ENCODE measurements around the gene PQBP1. TPM values are rescaled to one million over a fixed set of nuclear protein-coding genes. Genes with fewer than 3 reads are reported as not detected.
A peak's percentile ranks its signal among the peaks of the same experiment; 100 is the strongest.

The PQBP1 gene
- total RNA-seq, 1 experiment from 2014 or later, result 74.5 TPM

- Histone ChIP-seq H3K27ac (no peak overlapping the region), H3K4me3 (no peak overlapping the region), H3K27me3 (replicated peaks) (no peaks in the 10 kb centered on the region), H3K36me3 (0 out of 2 replicates have a peak, but pooled peaks cover 7% of the 10 kb centered on the region), H3K4me1 (replicated peaks) (peaks cover 14% of the 10 kb centered on the region), H3K9me3 (replicated peaks) (no peaks in the 10 kb centered on the region)
- no peak for DNase-seq (ENCODE audit: low read depth in 1 of 2, low spot score in 2 of 2)
Observed at GRCh38 chrX:48919947-48920717, 22.4 kb downstream of the PQBP1 start.

DNA sequence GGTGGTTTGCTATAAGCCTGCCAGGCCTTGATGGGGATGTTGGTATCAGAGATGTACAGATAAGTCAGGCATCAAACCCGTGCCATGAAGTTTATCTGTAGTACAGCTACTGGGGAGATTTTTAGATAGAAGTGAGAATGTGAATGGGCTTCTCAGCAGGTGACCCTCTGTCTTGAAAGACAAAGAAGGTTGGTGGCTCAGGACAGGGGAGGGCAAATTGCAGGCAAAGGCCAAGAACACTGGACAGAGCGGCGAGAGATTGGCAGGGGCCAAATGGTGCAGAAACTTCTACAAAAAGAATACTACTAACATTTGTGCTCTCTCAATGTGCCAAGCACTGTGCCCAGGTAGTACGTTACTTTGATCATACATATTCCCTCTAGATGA lies 23.0 kb downstream of the PQBP1 start:
- no peaks in the 10 kb centered on the region for H3K9me3 ChIP-seq (replicated peaks)
- no peaks in the 10 kb centered on the region for H3K27me3 ChIP-seq (replicated peaks)
- H3K4me3 ChIP-seq, result no peak overlapping the region
- 0 out of 2 replicates have a peak, but pooled peaks cover 9% of the 10 kb centered on the region for H3K36me3 ChIP-seq
- no peak overlapping the region for H3K27ac ChIP-seq
- no peak for DNase-seq (ENCODE audit: low read depth in 1 of 2, low spot score in 2 of 2)
- H3K4me1 ChIP-seq (replicated peaks), result peaks cover 14% of the 10 kb centered on the region

DNA sequence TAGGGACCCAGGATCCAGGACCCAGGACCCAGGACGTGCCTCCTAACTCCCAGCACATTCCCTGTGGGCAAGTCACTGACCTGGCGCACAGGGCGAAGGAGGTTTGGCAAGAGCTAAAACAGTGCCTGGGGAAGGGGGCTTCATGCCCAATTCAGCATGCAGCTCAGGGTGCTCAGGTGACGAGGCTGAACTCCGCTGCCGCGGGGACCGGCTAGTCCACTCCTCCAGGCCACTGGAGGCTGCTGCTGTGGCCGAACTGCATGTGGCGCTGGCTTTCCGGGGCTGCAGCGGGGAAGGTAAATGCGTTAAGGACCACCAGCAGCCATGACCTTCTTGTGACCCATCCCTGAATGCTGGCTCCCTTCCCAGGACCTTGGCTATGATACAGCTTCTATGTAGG lies 26.0 kb downstream of the PQBP1 start:
- H3K9me3 ChIP-seq (replicated peaks), result no peaks in the 10 kb centered on the region
- H3K36me3 ChIP-seq, result 0 out of 2 replicates have a peak, but pooled peaks cover 9% of the 10 kb centered on the region
- H3K4me3 ChIP-seq, result no peak overlapping the region
- H3K4me1 ChIP-seq (replicated peaks), result peaks cover 7% of the 10 kb centered on the region; the same call in 1 of the 2 replicates
- no peaks in the 10 kb centered on the region for H3K27me3 ChIP-seq (replicated peaks)
- DNase-seq (ENCODE audit: low read depth in 1 of 2, low spot score in 2 of 2), result no peak
- H3K27ac ChIP-seq, result no peak overlapping the region

DNA sequence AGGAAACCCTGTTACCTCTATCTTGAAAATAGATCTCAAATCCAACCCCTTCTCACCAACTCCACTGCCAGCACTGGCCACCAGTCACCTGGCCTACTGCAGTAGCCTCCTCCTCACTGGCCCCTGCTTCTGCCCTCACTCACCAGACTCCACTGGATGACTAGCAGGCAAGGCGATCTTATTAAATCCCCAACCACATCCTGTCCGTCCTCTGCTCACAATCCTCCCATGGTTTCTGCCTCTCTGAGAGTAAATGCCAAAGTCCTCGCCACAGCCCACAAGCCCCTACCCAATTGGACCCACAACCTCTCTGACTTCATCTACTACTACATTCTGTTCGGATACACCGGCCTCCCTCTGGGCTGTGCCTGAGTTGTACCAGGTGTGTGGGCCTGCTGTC lies 26.5 kb downstream of the PQBP1 start:
- 0 out of 2 replicates have a peak, but pooled peaks cover 9% of the 10 kb centered on the region for H3K36me3 ChIP-seq
- peaks cover 7% of the 10 kb centered on the region; the same call in 1 of the 2 replicates for H3K4me1 ChIP-seq (replicated peaks)
- H3K4me3 ChIP-seq, result no peak overlapping the region
- H3K27ac ChIP-seq, result no peak overlapping the region
- H3K9me3 ChIP-seq (replicated peaks), result no peaks in the 10 kb centered on the region
- no peaks in the 10 kb centered on the region for H3K27me3 ChIP-seq (replicated peaks)
- DNase-seq (ENCODE audit: low read depth in 1 of 2, low spot score in 2 of 2), result no peak

DNA sequence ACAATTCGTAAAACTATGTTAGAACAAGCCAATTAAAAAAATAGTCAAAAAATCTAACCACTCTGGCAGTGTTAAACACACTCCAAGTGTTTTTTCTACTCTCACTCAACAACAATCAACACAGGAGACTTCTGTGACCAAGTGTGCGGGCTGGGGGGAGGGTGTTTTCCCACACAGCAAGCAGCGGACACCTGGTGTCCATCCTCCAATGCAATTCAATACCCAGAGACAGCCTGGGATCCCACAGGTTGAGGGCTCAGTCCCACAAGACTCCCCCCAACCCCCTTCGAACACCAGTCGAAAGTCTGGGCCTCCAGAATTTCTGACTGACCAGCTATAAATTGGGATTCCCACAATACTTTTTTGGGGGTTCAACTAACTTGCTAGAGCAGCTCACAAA lies 29.4 kb downstream of the PQBP1 start:
- peaks cover 12% of the 10 kb centered on the region; the same call in 1 of the 2 replicates for H3K36me3 ChIP-seq
- DNase-seq (ENCODE audit: low read depth in 1 of 2, low spot score in 2 of 2), result no peak
- no peaks in the 10 kb centered on the region for H3K9me3 ChIP-seq (replicated peaks)
- no peak overlapping the region for H3K27ac ChIP-seq
- H3K4me3 ChIP-seq, result no peak overlapping the region
- no peaks in the 10 kb centered on the region for H3K27me3 ChIP-seq (replicated peaks)
- no peaks in the 10 kb centered on the region for H3K4me1 ChIP-seq (replicated peaks)

DNA sequence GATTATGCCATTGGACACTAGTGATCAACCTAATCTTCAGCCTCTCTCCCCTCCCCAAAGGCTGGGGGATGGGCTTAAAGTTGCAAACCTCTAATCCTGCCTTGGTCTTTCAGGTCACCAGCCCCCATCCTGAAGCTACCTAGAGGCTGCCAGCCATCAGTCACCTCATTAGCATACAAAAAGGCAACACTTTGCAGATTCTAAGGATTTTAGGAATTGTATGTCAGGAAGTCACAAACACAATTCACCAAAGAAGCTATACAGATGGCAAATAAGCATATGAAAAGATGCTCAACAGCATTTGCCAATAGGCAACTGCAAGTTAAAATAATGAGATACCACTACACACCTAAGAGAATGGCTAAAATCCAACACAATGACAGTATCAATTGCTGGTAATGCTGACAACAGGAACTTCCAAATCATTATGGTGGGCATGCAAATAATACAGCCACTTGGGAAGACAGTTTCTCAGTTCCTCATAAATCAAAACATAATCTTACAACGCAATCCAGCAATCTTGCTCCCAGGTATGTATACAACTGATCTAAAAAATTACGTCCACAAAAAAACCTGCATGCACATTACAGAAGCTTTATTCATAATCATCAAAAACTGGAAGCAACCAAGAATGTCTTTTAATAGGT lies 30.1 kb downstream of the PQBP1 start:
- no peaks in the 10 kb centered on the region for H3K9me3 ChIP-seq (replicated peaks)
- no peak for DNase-seq (ENCODE audit: low read depth in 1 of 2, low spot score in 2 of 2)
- H3K27me3 ChIP-seq (replicated peaks), result no peaks in the 10 kb centered on the region
- no peak overlapping the region for H3K4me3 ChIP-seq
- no peak overlapping the region for H3K27ac ChIP-seq
- peaks cover 10% of the 10 kb centered on the region; the same call in 1 of the 2 replicates for H3K36me3 ChIP-seq
- H3K4me1 ChIP-seq (replicated peaks), result no peaks in the 10 kb centered on the region

- H3K36me3 ChIP-seq, result peaks cover 8% of the 10 kb centered on the region
- DNase-seq (ENCODE audit: low read depth in 1 of 2, low spot score in 2 of 2), result no peak
- H3K27ac ChIP-seq, result no peak overlapping the region
Observed at GRCh38 chrX:48933757-48934156, 36.0 kb downstream of the PQBP1 start.

DNA sequence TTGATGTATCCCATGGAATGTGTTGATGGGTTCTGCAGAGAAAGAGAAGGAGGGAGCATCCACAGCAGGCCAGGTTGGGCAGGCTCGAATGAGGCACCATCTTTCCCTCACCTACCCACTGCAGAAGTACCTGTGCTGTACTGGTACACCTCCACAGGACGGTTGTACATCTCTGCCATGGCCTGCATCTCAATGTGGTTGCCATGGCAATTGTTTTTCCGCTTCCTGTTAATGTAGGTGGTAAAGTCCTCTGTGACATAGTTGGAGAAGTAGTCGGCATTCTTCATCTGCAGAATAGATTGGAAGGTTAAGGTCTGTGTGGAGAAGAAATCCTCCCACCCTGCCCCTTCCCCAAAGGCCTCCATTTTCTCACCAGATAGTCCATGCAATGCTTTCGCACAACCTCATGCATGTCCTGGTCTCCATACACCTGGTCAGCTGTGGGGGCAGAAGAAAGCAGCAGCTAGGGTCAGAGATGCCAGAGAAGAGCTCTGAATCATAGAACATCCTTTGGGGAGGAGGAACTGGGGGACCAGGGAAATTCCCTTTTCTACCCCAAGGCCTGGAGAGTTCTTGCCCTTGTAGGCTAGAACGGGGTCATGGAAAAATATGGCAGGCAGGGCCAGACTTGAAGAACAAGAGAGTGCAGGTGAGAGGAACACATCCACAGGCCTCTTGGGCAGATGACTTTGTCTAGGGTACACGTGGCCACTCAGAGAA lies 37.0 kb downstream of the PQBP1 start:
- Histone ChIP-seq H3K4me3 (no peak overlapping the region), H3K36me3 (peaks cover 8% of the 10 kb centered on the region), H3K27ac (no peak overlapping the region), H3K4me1 (replicated peaks) (peaks cover 10% of the 10 kb centered on the region), H3K9me3 (replicated peaks) (no peaks in the 10 kb centered on the region), H3K27me3 (replicated peaks) (no peaks in the 10 kb centered on the region)
- no peak for DNase-seq (ENCODE audit: low read depth in 1 of 2, low spot score in 2 of 2)

More at GRCh38 chrX:48933757-48934156, 36.0 kb downstream of the PQBP1 start:
- Histone ChIP-seq H3K9me3 (replicated peaks) (no peaks in the 10 kb centered on the region), H3K27me3 (replicated peaks) (no peaks in the 10 kb centered on the region), H3K4me3 (no peak overlapping the region), H3K4me1 (replicated peaks) (peaks cover 10% of the 10 kb centered on the region)

DNA sequence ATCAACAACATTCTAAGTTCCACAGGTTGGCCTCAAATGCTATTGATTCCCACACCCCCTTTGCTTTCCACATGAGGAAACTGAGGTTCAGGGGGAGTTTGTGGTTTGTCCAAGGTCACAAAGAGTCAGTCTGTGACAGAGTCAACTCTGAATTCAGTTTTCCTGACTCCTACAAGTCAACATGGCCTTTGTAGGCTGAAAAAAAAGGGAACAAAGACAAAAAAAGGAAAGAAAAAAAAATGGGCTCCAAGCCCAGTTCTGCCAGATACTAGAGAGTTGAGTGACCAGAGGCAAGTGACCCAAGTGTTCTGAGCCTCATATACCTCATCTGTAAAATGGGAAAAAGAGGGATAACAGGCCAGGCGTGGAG lies 37.6 kb downstream of the PQBP1 start:
- DNase-seq (ENCODE audit: low read depth in 1 of 2, low spot score in 2 of 2), result no peak
- Histone ChIP-seq H3K4me3 (no peak overlapping the region), H3K4me1 (replicated peaks) (peaks cover 10% of the 10 kb centered on the region), H3K9me3 (replicated peaks) (no peaks in the 10 kb centered on the region), H3K36me3 (peaks cover 7% of the 10 kb centered on the region), H3K27me3 (replicated peaks) (no peaks in the 10 kb centered on the region), H3K27ac (no peak overlapping the region)

DNA sequence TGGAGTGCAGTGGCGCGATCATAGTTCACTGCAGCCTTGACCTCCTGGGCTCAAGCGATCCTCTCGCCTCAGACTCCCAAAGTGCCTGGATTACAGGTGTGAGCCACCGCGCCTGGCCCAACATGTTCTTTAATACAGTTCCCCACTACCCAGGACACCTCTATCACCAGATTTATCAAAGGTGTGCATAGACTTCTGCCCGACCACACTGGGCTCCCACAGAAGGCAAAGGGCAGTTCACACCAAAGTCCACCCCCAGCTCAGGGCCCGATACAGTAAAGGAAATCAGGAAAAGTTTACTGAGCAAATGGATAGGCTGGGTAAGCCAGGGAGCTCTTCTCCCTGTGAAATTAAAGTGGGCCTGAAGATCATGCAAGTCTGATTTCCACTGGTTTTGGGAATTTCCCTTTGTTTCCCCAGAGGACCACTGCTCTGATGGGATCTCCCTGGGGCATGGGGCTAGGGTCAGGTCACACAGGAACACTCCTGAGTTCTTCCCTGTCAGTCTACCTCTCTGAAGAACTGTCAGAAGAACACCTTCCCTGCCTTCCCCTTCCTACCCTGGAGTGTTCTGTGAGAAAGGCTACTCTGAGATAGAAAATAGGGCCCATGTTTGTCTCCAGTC lies 38.8 kb downstream of the PQBP1 start:
- no peak overlapping the region for H3K27ac ChIP-seq

DNA sequence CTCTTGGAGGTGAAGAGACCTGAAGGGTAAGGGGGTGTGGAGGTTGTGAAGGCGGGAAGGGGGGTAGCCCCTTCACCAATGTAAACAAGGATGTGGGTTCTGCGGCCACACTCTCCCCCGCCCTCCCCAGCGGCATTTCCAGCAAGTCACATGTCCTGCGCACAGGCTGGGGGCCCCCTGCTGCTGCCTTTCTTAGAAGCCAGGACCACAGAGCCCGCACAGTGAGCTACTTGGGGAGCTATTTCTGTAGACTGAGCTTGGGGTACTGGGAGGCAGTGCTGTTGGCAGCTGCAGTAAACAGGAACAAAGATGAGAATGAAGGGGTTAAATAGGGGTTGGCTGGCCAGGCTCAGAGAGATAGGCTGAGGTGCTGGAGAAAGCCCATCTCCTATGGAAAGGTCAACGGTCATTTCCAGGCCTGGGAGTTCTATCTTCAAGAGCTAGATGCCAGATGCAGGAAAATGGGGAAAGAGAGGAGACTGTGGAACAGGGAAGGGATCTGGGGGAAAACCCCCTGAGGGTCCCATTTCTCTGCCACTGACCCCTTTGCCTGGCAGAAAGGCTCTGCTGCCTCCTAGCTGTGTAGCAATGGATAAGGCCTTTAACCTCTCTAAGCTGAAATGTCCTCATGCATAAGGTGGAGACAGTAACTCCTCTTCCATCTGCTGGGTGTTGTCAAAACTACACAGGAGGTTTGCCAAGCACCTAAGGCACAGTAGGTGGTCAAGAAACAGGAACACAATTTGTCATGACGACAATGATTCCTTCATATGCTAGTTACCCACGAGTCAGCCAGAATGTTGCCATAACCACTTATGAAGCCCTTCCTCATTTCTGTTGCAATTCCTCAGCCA lies 39.6 kb downstream of the PQBP1 start:
- DNase-seq (ENCODE audit: low read depth in 1 of 2, low spot score in 2 of 2), result peak; percentile 29 to 48
- peaks cover 5% of the 10 kb centered on the region for H3K36me3 ChIP-seq
- no peaks in the 10 kb centered on the region for H3K27me3 ChIP-seq (replicated peaks)
- H3K9me3 ChIP-seq (replicated peaks), result no peaks in the 10 kb centered on the region
- peaks cover 10% of the 10 kb centered on the region for H3K4me1 ChIP-seq (replicated peaks)
- no peak overlapping the region for H3K27ac ChIP-seq
- H3K4me3 ChIP-seq, result no peak overlapping the region

More for the DNA sequence above, 38.8 kb downstream of the PQBP1 start:
- Histone ChIP-seq H3K9me3 (replicated peaks) (no peaks in the 10 kb centered on the region), H3K4me1 (replicated peaks) (peaks cover 10% of the 10 kb centered on the region), H3K27me3 (replicated peaks) (no peaks in the 10 kb centered on the region), H3K4me3 (no peak overlapping the region), H3K36me3 (peaks cover 5% of the 10 kb centered on the region)
- no peak for DNase-seq (ENCODE audit: low read depth in 1 of 2, low spot score in 2 of 2)

- H3K4me3 ChIP-seq, result no peak overlapping the region
- H3K4me1 ChIP-seq (replicated peaks), result peaks cover 10% of the 10 kb centered on the region
- no peaks in the 10 kb centered on the region for H3K9me3 ChIP-seq (replicated peaks)
- no peak overlapping the region for H3K27ac ChIP-seq
- no peaks in the 10 kb centered on the region for H3K27me3 ChIP-seq (replicated peaks)
- H3K36me3 ChIP-seq, result peaks cover 5% of the 10 kb centered on the region
- DNase-seq (ENCODE audit: low read depth in 1 of 2, low spot score in 2 of 2), result no peak
Observed at GRCh38 chrX:48938721-48939425, 41.1 kb downstream of the PQBP1 start.

Data from SJSA1 (cell line).